Uterus (tissue), 4 donors: ENCODE measurements around the gene MBTPS1. TPM values are rescaled to one million over a fixed set of nuclear protein-coding genes. Genes with fewer than 3 reads are reported as not detected.
A peak's percentile ranks its signal among the peaks of the same experiment; 100 is the strongest.

ENCODE experiments used
- DNase-seq, 2 donors: peaks; one replicate each; pipeline ENCODE4 v3.0.0-alpha.2; 2019 to 2020
- H3K27ac ChIP-seq, 2 donors: fragments of 200-600 bp; sonication (generic); 1 replicate in 1 of 2; 2 replicates in 1 of 2; pipeline ENCODE4 v1.5.1; 2016 to 2018
- H3K27me3 ChIP-seq, 2 donors: fragments of 200-600 bp; sonication (generic); one replicate each; pipeline ENCODE4 v1.5.1; 2018 to 2019; ENCODE audit warnings: control low read depth in 1 of 2
- H3K36me3 ChIP-seq, 2 donors: fragments of 200-600 bp; sonication (generic); one replicate each; pipeline ENCODE4 v1.5.1; 2019; ENCODE audit warnings: control low read depth in 1 of 2
- H3K4me1 ChIP-seq, 2 donors: fragments of 200-600 bp; sonication (generic); one replicate each; pipeline ENCODE4 v1.5.1; 2018 to 2019; ENCODE audit warnings: control low read depth in 1 of 2
- H3K4me3 ChIP-seq, 2 donors: fragments of 200-600 bp; sonication (generic); 1 replicate in 1 of 2; 2 replicates in 1 of 2; pipeline ENCODE4 v1.5.1; 2018 to 2019; ENCODE audit warnings: mild to moderate bottlenecking in 1 of 2
- H3K9me3 ChIP-seq, 2 donors: fragments of 200-600 bp; sonication (generic); one replicate each; pipeline ENCODE4 v1.5.1; 2019; ENCODE audit warnings: control low read depth in 1 of 2
- CTCF ChIP-seq, 4 experiments: fragments of 200-600 bp in 2 of 4; fragments of 450-650 bp in 2 of 4; sonication (generic) in 2 of 4; IDR thresholded peaks; one replicate each; pipeline ENCODE4 v1.5.1; 2016 to 2019; ENCODE audit warnings: antibody characterized with exemption in 4 of 4, mild to moderate bottlenecking in 2 of 4, moderate library complexity in 1 of 4
- POLR2A ChIP-seq, 2 donors: fragments of 450-650 bp; IDR thresholded peaks; one replicate each; pipeline ENCODE4 v1.6.1; 2016; ENCODE audit warnings: antibody characterized with exemption in 2 of 2, mild to moderate bottlenecking in 1 of 2, moderate library complexity in 1 of 2
- intact Hi-C: fragments of 100-400 bp; cut with DNase I; formaldehyde crosslinking; loops from one replicate; pipeline ENCODE4 v1.15.1; 2023; ENCODE audit warnings: low total_unique reads
- total RNA-seq, 4 donors: library from RNA; depleted of rRNA in 3 of 4; stranded (reverse); fragments of >200 nt in 3 of 4; gene quantifications; one replicate each; pipeline versions ENCODE4 v1.1.0 to v1.2.4, GENCODE V29; 2014 to 2023
- donor health status: DM: yes; HTN: yes; CAD: no.

The MBTPS1 gene
- total RNA-seq, 4 donors from 2014 or later: 63.0 to 162 (median 112) TPM

- Histone ChIP-seq H3K4me1 (no peaks in the 10 kb centered on the region), H3K9me3 (no peaks in the 10 kb centered on the region), H3K4me3 (no peak overlapping the region), H3K27me3 (no peaks in the 10 kb centered on the region), H3K36me3 (no peaks in the 10 kb centered on the region), H3K27ac (no peak overlapping the region)
- TF ChIP-seq POLR2A (IDR thresholded peaks at IDR 0.05): no peak
- no peak for TF ChIP-seq CTCF (IDR thresholded peaks at IDR 0.05)
- intact Hi-C loops: no loop called here
- peak in 1 of 2 donors; percentile 11 for DNase-seq
These were observed 61.8 kb downstream of the MBTPS1 start for GRCh38 chr16:84054916-84055315.

GRCh38 chr16:84054271-84054670, 62.5 kb downstream of the MBTPS1 start:
- Histone ChIP-seq H3K4me3 (no peak overlapping the region), H3K9me3 (no peaks in the 10 kb centered on the region), H3K27ac (no peak overlapping the region), H3K27me3 (no peaks in the 10 kb centered on the region), H3K4me1 (no peaks in the 10 kb centered on the region), H3K36me3 (no peaks in the 10 kb centered on the region)
- intact Hi-C loops: no loop called here
- DNase-seq: peak in 1 of 2 donors; percentile 8
- no peak for TF ChIP-seq CTCF (IDR thresholded peaks at IDR 0.05)
- no peak for TF ChIP-seq POLR2A (IDR thresholded peaks at IDR 0.05)

GRCh38 chr16:84053237-84053636, 63.5 kb downstream of the MBTPS1 start:
- Histone ChIP-seq H3K27me3 (no peaks in the 10 kb centered on the region), H3K4me1 (no peaks in the 10 kb centered on the region), H3K4me3 (no peak overlapping the region), H3K9me3 (no peaks in the 10 kb centered on the region), H3K36me3 (no peaks in the 10 kb centered on the region), H3K27ac (no peak overlapping the region)
- DNase-seq: peak in 1 of 2 donors; percentile 0
- intact Hi-C loops: no loop called here
- TF ChIP-seq POLR2A (IDR thresholded peaks at IDR 0.05): no peak
- no peak for TF ChIP-seq CTCF (IDR thresholded peaks at IDR 0.05)

- Histone ChIP-seq H3K27me3 (no peaks in the 10 kb centered on the region), H3K9me3 (no peaks in the 10 kb centered on the region), H3K4me1 (no peaks in the 10 kb centered on the region), H3K4me3 (no peak overlapping the region), H3K36me3 (no peaks in the 10 kb centered on the region), H3K27ac (no peak overlapping the region)
- TF ChIP-seq POLR2A (IDR thresholded peaks at IDR 0.05): no peak
- no peak for TF ChIP-seq CTCF (IDR thresholded peaks at IDR 0.05)
- peak in 1 of 2 donors; percentile 4 for DNase-seq
- intact Hi-C loops: no loop called here
These were observed 64.6 kb downstream of the MBTPS1 start for GRCh38 chr16:84052071-84052622.

GRCh38 chr16:84050316-84050715, 66.4 kb downstream of the MBTPS1 start:
- DNase-seq: no peak
- no peaks in the 10 kb centered on the region for H3K4me1 ChIP-seq
- no peak for TF ChIP-seq CTCF (IDR thresholded peaks at IDR 0.05)
- TF ChIP-seq POLR2A (IDR thresholded peaks at IDR 0.05): no peak
- no peaks in the 10 kb centered on the region for H3K27me3 ChIP-seq
- intact Hi-C loops: no loop called here
- H3K27ac ChIP-seq: no peak overlapping the region
- H3K4me3 ChIP-seq: no peak overlapping the region
- H3K36me3 ChIP-seq: no peaks in the 10 kb centered on the region
- H3K9me3 ChIP-seq: no peaks in the 10 kb centered on the region
